Mesangial cell (primary cell): ENCODE results near the gene ABCA9. TPM values are rescaled to one million over a fixed set of nuclear protein-coding genes. Genes with fewer than 3 reads are reported as not detected.

Experiments
- total RNA-seq: library from RNA; depleted of rRNA; stranded (reverse); fragments of >200 nt; gene quantifications from 2 replicates; pipeline ENCODE4 v1.2.3, GENCODE V29; 2015

Gene ABCA9
- under 0.01 and 0.38 TPM in 2 replicates for total RNA-seq

GRCh38 chr17:69060822-69061221 lies at the start of gene ABCA9:
Gene ABCA9, minus strand, starts transcription at chr17:69060927. Its CDS starts 9,801 bp downstream, at chr17:69051126.

GRCh38 chr17:68955181-68955841 lies 105.4 kb downstream of the ABCA9 start, which contains the start of gene ABCA8:
Gene ABCA8, minus strand, starts transcription at chr17:68955392. Its CDS starts 13,358 bp downstream, at chr17:68942034.

Other genes with a start within 250 kb of the ABCA9 start
- gene ABCA8, start 105.5 kb downstream of the ABCA9 start, total RNA-seq, result under 0.01 and 0.38 TPM in 2 replicates
- gene ABCA6, start 81.0 kb upstream of the ABCA9 start, total RNA-seq, result 0.13 TPM in 1 of 2 replicates, not detected in the other
- under 0.01 and 0.25 TPM in 2 replicates for gene ABCA10, start 167.9 kb upstream of the ABCA9 start, total RNA-seq